Mucosa of descending colon (tissue), 3 donors: ENCODE measurements around the gene CNTNAP2. TPM values are rescaled to one million over a fixed set of nuclear protein-coding genes. Genes with fewer than 3 reads are reported as not detected.

Experiments used
- ATAC-seq: fragments of 200-7000 bp; cut with Tn5 transposase; one replicate; pipeline ENCODE4 v1.9.1; 2020; ENCODE audit warnings: mild to moderate bottlenecking, moderate library complexity
- DNase-seq, 3 donors: peaks; one replicate each; pipeline ENCODE4 v3.0.0-alpha.2; 2020
- H3K36me3 ChIP-seq: fragments of 200-600 bp; one replicate; pipeline ENCODE4 v1.8.0; 2021; ENCODE audit warnings: low read depth, mild to moderate bottlenecking
- H3K4me1 ChIP-seq: fragments of 200-600 bp; one replicate; pipeline ENCODE4 v1.8.0; 2021; ENCODE audit warnings: low read depth, mild to moderate bottlenecking
- H3K4me3 ChIP-seq: fragments of 200-600 bp; one replicate; pipeline ENCODE4 v1.8.0; 2021; ENCODE audit warnings: mild to moderate bottlenecking
- H3K9me3 ChIP-seq: fragments of 200-600 bp; one replicate; pipeline ENCODE4 v1.8.0; 2021; ENCODE audit warnings: mild to moderate bottlenecking
- intact Hi-C, 2 donors: fragments of 100-400 bp; cut with DNase I in 1 of 2; cut with micrococcal nuclease in 1 of 2; formaldehyde crosslinking; loops; one replicate each; pipeline versions ENCODE4 v1.11.0 to v1.11.1; 2022; cut with DNase I, micrococcal nuclease
- total RNA-seq, 3 donors: library from RNA; stranded (reverse); fragmentation: NEBNext Ultra II Directional in 2 of 3; extraction: Animal tissue kit (Norgen Biotek cat#: 25700) in 2 of 3; gene quantifications; one replicate each; pipeline versions ENCODE4 v1.2.1 to v1.2.4, GENCODE V29; 2021 to 2023
- TF ChIP-seq, protein P1 (sequence below): fragments of 200-600 bp; IDR thresholded peaks from one replicate; pipeline ENCODE4 v1.8.0; 2022; ENCODE audit warnings: antibody characterized with exemption, mild to moderate bottlenecking
- donor health status: DM: no; HTN: no; CAD: no; lungs with moderate emphysema.
- donor health status: DM: no; HTN: no; CAD: no.
- donor health status: DM: no; HTN: yes; CAD: no.

Gene CNTNAP2
- total RNA-seq, 3 donors from 2014 or later: 3.1 to 5.9 (median 4.2) TPM

DNA sequence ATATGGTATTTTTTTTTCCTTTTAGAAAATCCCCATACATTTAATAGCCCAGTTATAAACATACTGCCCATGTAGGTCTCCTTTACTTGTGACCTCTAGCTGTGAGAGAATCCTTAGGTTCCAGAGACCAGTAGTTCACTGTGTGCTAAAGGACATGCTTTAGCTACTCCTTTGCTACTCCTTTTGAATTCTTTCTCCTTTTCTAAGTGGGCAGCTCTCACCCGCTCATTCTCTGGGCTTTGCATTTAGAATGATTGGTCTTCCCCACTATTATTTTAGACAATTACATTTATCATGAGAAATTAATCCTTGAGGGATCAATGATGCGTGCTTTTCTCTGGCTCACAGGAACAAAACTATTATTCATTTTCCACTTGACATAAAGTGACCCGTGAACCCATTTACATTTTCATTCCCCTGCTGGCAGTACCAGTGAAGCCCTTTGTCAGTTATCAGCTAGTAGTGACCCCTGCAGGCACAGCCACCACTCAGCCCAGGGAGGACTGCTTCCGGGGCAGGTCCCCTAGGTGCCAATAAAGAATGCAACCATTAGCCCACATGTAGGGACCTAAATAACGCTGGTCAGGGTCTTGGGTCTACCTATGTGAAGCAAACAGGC is 844.3 kb downstream of the CNTNAP2 start:
- DNase-seq (no peak), ATAC-seq (no peak)
- intact Hi-C loops: no loop called here
- no peaks in the 10 kb centered on the region for H3K4me1 ChIP-seq
- TF ChIP-seq, protein P1, sequence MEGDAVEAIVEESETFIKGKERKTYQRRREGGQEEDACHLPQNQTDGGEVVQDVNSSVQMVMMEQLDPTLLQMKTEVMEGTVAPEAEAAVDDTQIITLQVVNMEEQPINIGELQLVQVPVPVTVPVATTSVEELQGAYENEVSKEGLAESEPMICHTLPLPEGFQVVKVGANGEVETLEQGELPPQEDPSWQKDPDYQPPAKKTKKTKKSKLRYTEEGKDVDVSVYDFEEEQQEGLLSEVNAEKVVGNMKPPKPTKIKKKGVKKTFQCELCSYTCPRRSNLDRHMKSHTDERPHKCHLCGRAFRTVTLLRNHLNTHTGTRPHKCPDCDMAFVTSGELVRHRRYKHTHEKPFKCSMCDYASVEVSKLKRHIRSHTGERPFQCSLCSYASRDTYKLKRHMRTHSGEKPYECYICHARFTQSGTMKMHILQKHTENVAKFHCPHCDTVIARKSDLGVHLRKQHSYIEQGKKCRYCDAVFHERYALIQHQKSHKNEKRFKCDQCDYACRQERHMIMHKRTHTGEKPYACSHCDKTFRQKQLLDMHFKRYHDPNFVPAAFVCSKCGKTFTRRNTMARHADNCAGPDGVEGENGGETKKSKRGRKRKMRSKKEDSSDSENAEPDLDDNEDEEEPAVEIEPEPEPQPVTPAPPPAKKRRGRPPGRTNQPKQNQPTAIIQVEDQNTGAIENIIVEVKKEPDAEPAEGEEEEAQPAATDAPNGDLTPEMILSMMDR: no peak
- peaks cover 23% of the 10 kb centered on the region for H3K9me3 ChIP-seq
- no peak overlapping the region for H3K4me3 ChIP-seq
- no peaks in the 10 kb centered on the region for H3K36me3 ChIP-seq

DNA sequence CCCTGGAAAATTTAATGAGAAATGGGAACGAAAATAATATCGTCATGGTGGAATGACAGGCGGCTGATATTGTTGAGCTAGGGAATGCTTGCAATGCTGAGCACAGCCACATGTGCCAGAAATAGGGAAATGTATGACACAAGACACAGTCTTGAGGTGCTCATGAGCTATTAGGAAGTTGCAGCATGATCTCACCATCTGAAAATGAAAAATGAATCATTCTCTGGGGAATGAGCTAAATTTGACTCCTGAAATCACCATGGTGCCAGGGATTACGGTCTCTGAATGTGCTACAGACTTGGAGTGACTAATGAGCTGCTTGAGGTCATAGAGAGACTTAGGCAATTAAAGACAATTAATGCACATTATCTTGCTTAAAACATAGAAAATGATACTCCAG is 845.0 kb downstream of the CNTNAP2 start:
- intact Hi-C loops: no loop called here
- TF ChIP-seq, protein P1: no peak
- ATAC-seq (no peak), DNase-seq (no peak)
- Histone ChIP-seq H3K4me1 (no peaks in the 10 kb centered on the region), H3K36me3 (no peaks in the 10 kb centered on the region), H3K4me3 (no peak overlapping the region), H3K9me3 (peaks cover 26% of the 10 kb centered on the region)

DNA sequence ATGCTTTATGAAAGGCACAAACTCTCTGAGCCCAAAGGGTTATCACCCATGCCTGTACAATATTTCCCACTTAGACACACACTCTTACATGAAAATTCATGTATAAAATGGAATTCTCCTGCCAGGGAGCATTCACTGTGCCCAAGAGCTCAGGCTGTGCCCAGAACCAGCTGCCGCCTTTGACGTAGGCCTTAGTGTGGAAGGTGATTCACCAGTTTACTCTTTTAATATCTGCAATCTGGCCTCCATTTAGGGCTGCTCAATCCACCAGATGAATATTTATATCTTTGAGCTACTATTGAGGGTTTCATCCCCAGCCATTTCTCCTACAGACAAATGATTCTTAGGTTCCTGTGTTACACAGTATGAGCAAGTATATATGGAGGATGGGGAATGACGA is 849.7 kb downstream of the CNTNAP2 start:
- no peaks in the 10 kb centered on the region for H3K36me3 ChIP-seq
- no peak for ATAC-seq
- intact Hi-C loops: no loop called here

DNA sequence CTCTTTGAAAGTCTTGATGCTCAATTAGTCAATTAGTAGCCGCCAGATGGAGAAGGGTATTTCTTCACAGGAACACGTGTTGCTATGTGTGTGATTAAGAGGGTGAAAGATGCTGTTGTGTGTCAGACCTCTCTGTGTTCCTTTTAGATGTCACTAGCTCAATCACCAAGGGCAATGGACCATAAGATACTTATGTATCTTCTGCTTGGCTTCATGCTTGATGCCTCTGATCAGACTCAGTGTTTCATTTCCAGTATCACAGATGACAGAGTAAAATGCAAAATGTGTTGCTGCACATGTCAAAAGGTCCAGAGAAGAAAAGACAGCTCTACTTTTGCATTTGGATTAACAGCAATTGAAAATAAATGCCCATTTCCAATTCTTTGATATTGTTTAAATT is 865.9 kb downstream of the CNTNAP2 start:
- TF ChIP-seq, protein P1: no peak
- Histone ChIP-seq H3K4me1 (no peaks in the 10 kb centered on the region), H3K9me3 (peaks cover 18% of the 10 kb centered on the region), H3K4me3 (no peak overlapping the region), H3K36me3 (no peaks in the 10 kb centered on the region)
- intact Hi-C loops: no loop called here
- no peak for DNase-seq
- ATAC-seq: no peak

More for the DNA sequence above, 849.7 kb downstream of the CNTNAP2 start:
- no peak for DNase-seq
- H3K4me3 ChIP-seq: no peak overlapping the region
- no peaks in the 10 kb centered on the region for H3K4me1 ChIP-seq
- H3K9me3 ChIP-seq: peaks cover 16% of the 10 kb centered on the region
- TF ChIP-seq, protein P1: no peak

DNA sequence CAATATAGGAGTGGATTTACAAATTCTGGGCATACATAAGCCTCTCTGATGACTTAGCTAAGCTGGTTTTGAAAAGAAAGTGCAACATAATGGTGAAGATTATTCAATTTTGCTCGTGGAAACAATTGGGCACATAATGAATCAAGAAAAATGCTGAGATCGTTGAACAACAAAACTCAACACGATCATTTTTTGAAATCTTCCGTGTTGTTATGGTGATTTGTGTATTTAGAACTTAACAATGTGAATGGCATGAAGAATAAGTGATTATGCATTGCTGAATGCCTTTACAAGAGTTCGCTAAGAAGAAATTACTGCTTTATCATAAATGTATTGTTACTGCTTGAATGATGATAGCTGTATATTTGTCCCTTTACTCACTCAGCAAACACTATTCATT is 875.0 kb downstream of the CNTNAP2 start:
- no peak overlapping the region for H3K4me3 ChIP-seq
- TF ChIP-seq, protein P1: no peak
- ATAC-seq (no peak), DNase-seq (no peak)
- no peaks in the 10 kb centered on the region for H3K4me1 ChIP-seq
- peaks cover 10% of the 10 kb centered on the region for H3K9me3 ChIP-seq
- H3K36me3 ChIP-seq: no peaks in the 10 kb centered on the region
- intact Hi-C loops: no loop called here

DNA sequence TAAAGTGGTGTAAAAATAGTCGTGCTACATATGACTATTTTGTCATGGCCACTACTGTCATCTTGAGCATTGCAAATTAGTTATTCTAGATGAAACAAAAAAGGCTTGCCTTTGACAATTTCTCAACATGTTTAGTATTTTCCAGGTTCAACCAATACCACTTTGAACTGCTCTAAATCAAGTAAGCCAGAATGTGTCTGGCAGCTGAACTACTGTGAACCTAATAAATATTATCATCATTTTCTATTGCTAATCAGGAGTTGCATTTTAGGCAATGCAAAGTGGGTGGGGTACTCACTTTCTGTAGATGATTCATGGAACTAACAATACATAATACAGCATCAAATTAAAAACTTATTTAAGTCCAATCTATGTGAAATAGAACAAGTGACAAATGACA is 877.2 kb downstream of the CNTNAP2 start:
- TF ChIP-seq, protein P1: no peak
- Histone ChIP-seq H3K36me3 (no peaks in the 10 kb centered on the region), H3K4me1 (no peaks in the 10 kb centered on the region), H3K9me3 (peaks cover 10% of the 10 kb centered on the region), H3K4me3 (no peak overlapping the region)
- ATAC-seq: no peak
- DNase-seq: no peak
- intact Hi-C loops: no loop called here
